ENCODE results near the gene GALNT3. TPM values are rescaled to one million over a fixed set of nuclear protein-coding genes. Genes with fewer than 3 reads are reported as not detected.

Gene GALNT3
- total RNA-seq, 1 experiment from 2014 or later: 33.1 TPM

DNA sequence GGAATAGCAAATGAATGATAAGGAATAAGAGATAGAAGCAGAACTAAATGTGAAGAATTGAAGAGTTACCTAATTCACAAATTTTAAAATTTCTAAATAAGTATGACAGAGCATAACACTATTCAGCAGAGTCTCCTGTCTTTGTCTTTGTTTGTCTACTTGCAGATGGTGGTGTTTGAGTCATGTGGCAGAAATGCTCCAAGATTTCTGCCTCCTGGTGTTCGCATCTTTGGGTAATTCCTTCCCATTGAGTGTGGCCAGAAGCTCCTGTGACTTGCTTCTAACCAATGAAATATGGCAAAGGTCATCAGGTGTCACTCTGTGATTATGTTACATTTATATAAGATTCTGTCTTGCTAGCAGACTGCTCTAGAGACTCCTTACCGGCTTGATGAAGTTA is 45.6 kb upstream of the GALNT3 start:
- no peak overlapping the region for H3K4me2 ChIP-seq
- ChIA-PET POLR2A (ENCODE audit: unreplicated experiment) (no interaction called here), CTCF (no interaction called here)
- intact Hi-C loops (cut with micrococcal nuclease; ENCODE audit: unreplicated experiment): no loop called here
- H3K9me2 ChIP-seq (ENCODE audit: insufficient read depth): no peaks in the 10 kb centered on the region
- no peak for DNase-seq
- no peak for TF ChIP-seq CTCF (conservative IDR thresholded peaks at IDR 0.05)
- TF ChIP-seq EZH2 (IDR thresholded peaks at IDR 0.05; ENCODE audit: low read depth): no peak
- H3K79me2 ChIP-seq (ENCODE audit: low read depth): no peaks in the 10 kb centered on the region
- no peaks in the 10 kb centered on the region for H3K9me3 ChIP-seq (ENCODE audit: insufficient read depth, low read depth)
- BruUV-seq (replicated peaks): no TSS peak
- no peaks in the 10 kb centered on the region for H3K4me1 ChIP-seq (replicated peaks; ENCODE audit: insufficient read depth)
- H3K27me3 ChIP-seq (ENCODE audit: insufficient read depth, low read depth): no peaks in the 10 kb centered on the region
- H3K27ac ChIP-seq: no peak overlapping the region
- no peak overlapping the region for H2AFZ ChIP-seq
- no peaks in the 10 kb centered on the region for H4K20me1 ChIP-seq (ENCODE audit: insufficient read depth)
- H3K36me3 ChIP-seq (ENCODE audit: low read depth): no peaks in the 10 kb centered on the region
- no peaks in the 10 kb centered on the region for H3F3A ChIP-seq (ENCODE audit: insufficient read depth, low read depth)
- H3K4me3 ChIP-seq: no peak overlapping the region

DNA sequence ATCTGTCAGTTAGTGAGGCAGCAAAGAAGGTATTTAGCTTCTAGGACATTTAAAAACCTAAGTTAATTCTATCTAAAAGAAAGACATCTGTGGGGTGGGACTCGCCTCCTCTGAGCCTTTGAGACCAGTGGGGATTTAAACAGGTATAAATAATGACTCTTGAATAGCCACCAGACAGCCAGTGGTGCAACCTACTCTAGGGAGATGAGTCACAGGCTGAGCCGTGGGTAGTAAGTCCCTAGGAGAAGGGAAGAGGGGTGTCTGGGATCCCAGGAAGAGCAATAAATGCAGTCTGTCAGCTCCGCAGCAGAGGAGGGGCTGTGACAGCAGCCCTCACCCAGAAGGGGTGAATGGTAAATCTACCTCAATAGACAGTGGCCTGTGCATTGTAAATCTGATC is 43.1 kb upstream of the GALNT3 start:
- no peak for DNase-seq
- ChIA-PET POLR2A (ENCODE audit: unreplicated experiment) (no interaction called here), CTCF (no interaction called here)
- intact Hi-C loops (cut with micrococcal nuclease; ENCODE audit: unreplicated experiment): no loop called here
- Histone ChIP-seq H3K27ac (no peak overlapping the region), H3K4me1 (replicated peaks; ENCODE audit: insufficient read depth) (peaks cover 15% of the 10 kb centered on the region), H3K27me3 (ENCODE audit: insufficient read depth, low read depth) (no peaks in the 10 kb centered on the region), H3K4me3 (no peak overlapping the region), H3K9me2 (ENCODE audit: insufficient read depth) (no peaks in the 10 kb centered on the region), H3K9me3 (ENCODE audit: insufficient read depth, low read depth) (no peaks in the 10 kb centered on the region), H4K20me1 (ENCODE audit: insufficient read depth) (no peaks in the 10 kb centered on the region), H2AFZ (no peak overlapping the region), H3K36me3 (ENCODE audit: low read depth) (no peaks in the 10 kb centered on the region), H3K4me2 (no peak overlapping the region), H3F3A (ENCODE audit: insufficient read depth, low read depth) (no peaks in the 10 kb centered on the region), H3K79me2 (ENCODE audit: low read depth) (no peaks in the 10 kb centered on the region)
- no TSS peak for BruUV-seq (replicated peaks)
- no peak for TF ChIP-seq EZH2 (IDR thresholded peaks at IDR 0.05; ENCODE audit: low read depth)
- no peak for TF ChIP-seq CTCF (conservative IDR thresholded peaks at IDR 0.05)

- TF ChIP-seq EZH2 (IDR thresholded peaks at IDR 0.05; ENCODE audit: low read depth) (no peak), CTCF (conservative IDR thresholded peaks at IDR 0.05) (no peak)
- DNase-seq: no peak
- intact Hi-C loops (cut with micrococcal nuclease; ENCODE audit: unreplicated experiment): no loop called here
- no peak overlapping the region for H2AFZ ChIP-seq
- peaks cover 15% of the 10 kb centered on the region for H3K4me1 ChIP-seq (replicated peaks; ENCODE audit: insufficient read depth)
- ChIA-PET POLR2A (ENCODE audit: unreplicated experiment) (no interaction called here), CTCF (no interaction called here)
- no peak overlapping the region for H3K4me3 ChIP-seq
- BruUV-seq (replicated peaks): no TSS peak
- no peak overlapping the region for H3K4me2 ChIP-seq
- no peaks in the 10 kb centered on the region for H3F3A ChIP-seq (ENCODE audit: insufficient read depth, low read depth)
- no peaks in the 10 kb centered on the region for H4K20me1 ChIP-seq (ENCODE audit: insufficient read depth)
- H3K27ac ChIP-seq: no peak overlapping the region
- H3K79me2 ChIP-seq (ENCODE audit: low read depth): no peaks in the 10 kb centered on the region
- H3K9me3 ChIP-seq (ENCODE audit: insufficient read depth, low read depth): no peaks in the 10 kb centered on the region
- no peaks in the 10 kb centered on the region for H3K9me2 ChIP-seq (ENCODE audit: insufficient read depth)
- H3K27me3 ChIP-seq (ENCODE audit: insufficient read depth, low read depth): no peaks in the 10 kb centered on the region
- no peaks in the 10 kb centered on the region for H3K36me3 ChIP-seq (ENCODE audit: low read depth)
These were observed 41.3 kb upstream of the GALNT3 start for GRCh38 chr2:165835363-165835762.
